GM23338 (cell line): Measurements from ENCODE around the gene ASTL. TPM values are rescaled to one million over a fixed set of nuclear protein-coding genes. Genes with fewer than 3 reads are reported as not detected.

Source experiments
- ATAC-seq: fragments of 200-7000 bp; cut with Tn5 transposase; 3 replicates; pipeline ENCODE4 v1.9.1; 2020
- DNase-seq: peaks from one replicate; pipeline ENCODE4 v3.0.0-alpha.2; 2015; ENCODE audit warnings: low spot score
- H2AFZ ChIP-seq: fragments of 200-600 bp; sonication (generic); 2 replicates; pipeline ENCODE4 v1.8.0; 2016; ENCODE audit warnings: antibody characterized with exemption, mild to moderate bottlenecking, moderate library complexity
- H3F3A ChIP-seq: fragments of 200-600 bp; sonication (generic); replicated peaks from 2 replicates; pipeline ENCODE4 v1.8.0; 2017; ENCODE audit warnings: antibody characterized with exemption, mixed run types, low read depth
- H3K27ac ChIP-seq: fragments of 200-600 bp; sonication (generic); 2 replicates; pipeline ENCODE4 v1.6.1; 2016; ENCODE audit warnings: low read depth
- H3K27me3 ChIP-seq: fragments of 200-600 bp; sonication (generic); 2 replicates; pipeline ENCODE4 v1.8.0; 2016; ENCODE audit warnings: mild to moderate bottlenecking, mixed run types, moderate library complexity; ENCODE audit not compliant: insufficient read depth
- H3K36me3 ChIP-seq: fragments of 200-600 bp; sonication (generic); 2 replicates; pipeline ENCODE4 v1.8.0; 2016; ENCODE audit warnings: mild to moderate bottlenecking; ENCODE audit not compliant: insufficient read depth
- H3K4me1 ChIP-seq: fragments of 200-600 bp; sonication (generic); 2 replicates; pipeline ENCODE4 v1.8.0; 2016; ENCODE audit warnings: mild to moderate bottlenecking, moderate library complexity; ENCODE audit not compliant: insufficient read depth
- H3K4me2 ChIP-seq: fragments of 200-600 bp; sonication (generic); 2 replicates; pipeline ENCODE4 v1.7.1; 2017; ENCODE audit warnings: mixed run types
- H3K4me3 ChIP-seq: fragments of 200-600 bp; sonication (generic); 2 replicates; pipeline ENCODE4 v1.6.1; 2016; ENCODE audit warnings: mixed run types
- H3K79me2 ChIP-seq: fragments of 200-600 bp; sonication (generic); replicated peaks from 2 replicates; pipeline ENCODE4 v1.8.0; 2017; ENCODE audit warnings: mild to moderate bottlenecking; ENCODE audit not compliant: insufficient read depth
- H3K9me2 ChIP-seq: fragments of 200-600 bp; sonication (generic); 2 replicates; pipeline ENCODE4 v1.8.0; 2017; ENCODE audit not compliant: insufficient read depth
- H4K20me1 ChIP-seq: fragments of 200-600 bp; sonication (generic); replicated peaks from 2 replicates; pipeline ENCODE4 v1.8.0; 2017; ENCODE audit warnings: mild to moderate bottlenecking; ENCODE audit not compliant: insufficient read depth
- H3K27ac Mint-ChIP-seq: 2 replicates; pipeline ENCODE4 v1.8.0; 2020; ENCODE audit warnings: inconsistent platforms, mild to moderate bottlenecking, moderate library complexity, mixed read lengths
- H3K27me3 Mint-ChIP-seq: 3 replicates; pipeline ENCODE4 v1.8.0; 2022; ENCODE audit warnings: low read depth, mild to moderate bottlenecking, moderate library complexity, mixed read lengths, inconsistent platforms; ENCODE audit not compliant: insufficient read depth, poor library complexity
- H3K36me3 Mint-ChIP-seq: 3 replicates; pipeline ENCODE4 v1.8.0; 2021; ENCODE audit warnings: low read depth, mild to moderate bottlenecking, inconsistent platforms, moderate library complexity, mixed read lengths
- H3K4me1 Mint-ChIP-seq: 3 replicates; pipeline ENCODE4 v1.8.0; 2020; ENCODE audit warnings: mild to moderate bottlenecking, inconsistent platforms, mixed read lengths
- H3K4me3 Mint-ChIP-seq: 3 replicates; pipeline ENCODE4 v1.8.0; 2021; ENCODE audit warnings: moderate library complexity, mild to moderate bottlenecking, inconsistent platforms, mixed read lengths
- H3K9me3 Mint-ChIP-seq: 3 replicates; pipeline ENCODE4 v1.8.0; 2020; ENCODE audit warnings: moderate library complexity, mild to moderate bottlenecking, inconsistent platforms, mixed read lengths
- CREB1 ChIP-seq: fragments of 250-450 bp; sonication (Bioruptor Pico); IDR thresholded peaks from 2 replicates; pipeline ENCODE4 v1.5.0; 2020; ENCODE audit warnings: low read depth, mild to moderate bottlenecking, moderate library complexity
- CTCF ChIP-seq, 2 experiments: fragments of 200-600 bp in 1 of 2; sonication (generic) in 1 of 2; conservative IDR thresholded peaks; 2 replicates each; pipeline versions ENCODE4 v1.5.1 to v1.6.1; 2016 to 2017; ENCODE audit warnings: antibody characterized with exemption in 2 of 2, low read depth in 2 of 2, mild to moderate bottlenecking in 2 of 2, moderate library complexity in 1 of 2
- ETS1 ChIP-seq: IDR thresholded peaks from 2 replicates; pipeline ENCODE4 v1.6.1; 2016; ENCODE audit warnings: antibody characterized with exemption
- EZH2phosphoT487 ChIP-seq: fragments of 200-600 bp; sonication (generic); IDR thresholded peaks from one replicate; pipeline ENCODE4 v1.8.1; 2018; ENCODE audit warnings: antibody characterized with exemption; ENCODE audit not compliant: unreplicated experiment
- JUNB ChIP-seq: IDR thresholded peaks from one replicate; pipeline ENCODE4 v1.6.1; 2016; ENCODE audit warnings: antibody characterized with exemption; ENCODE audit not compliant: unreplicated experiment
- NANOG ChIP-seq: IDR thresholded peaks from 2 replicates; pipeline ENCODE4 v1.6.1; 2016; ENCODE audit warnings: antibody characterized with exemption, borderline replicate concordance
- POLR2AphosphoS5 ChIP-seq: IDR thresholded peaks from 2 replicates; pipeline ENCODE4 v1.6.1; 2016; ENCODE audit warnings: antibody characterized with exemption, low read depth
- REST ChIP-seq: IDR thresholded peaks from one replicate; pipeline ENCODE4 v1.6.1; 2018; ENCODE audit warnings: antibody characterized with exemption; ENCODE audit not compliant: unreplicated experiment
- STAT1 ChIP-seq: IDR thresholded peaks from one replicate; pipeline ENCODE4 v1.6.1; 2016; ENCODE audit warnings: antibody characterized with exemption; ENCODE audit not compliant: unreplicated experiment
- ZNF114 ChIP-seq: fragments of 250-450 bp; sonication (Bioruptor Pico); IDR thresholded peaks from 2 replicates; pipeline ENCODE4 v1.5.0; 2020; ENCODE audit warnings: mild to moderate bottlenecking, moderate library complexity
- ZNF331 ChIP-seq: fragments of 250-450 bp; sonication (Bioruptor Pico); IDR thresholded peaks from 2 replicates; pipeline ENCODE4 v1.5.0; 2020; ENCODE audit warnings: low read depth, mild to moderate bottlenecking, moderate library complexity
- ZNF462 ChIP-seq: fragments of 250-450 bp; sonication (Bioruptor Pico); IDR thresholded peaks from 2 replicates; pipeline ENCODE4 v1.5.0; 2020; ENCODE audit warnings: mild to moderate bottlenecking, moderate library complexity
- polyA plus RNA-seq: library from polyadenylated mRNA; unstranded; fragments of >200 nt; fragmentation: Nextera tagmentation; extraction: Ambion mirVana; gene quantifications from 2 replicates; pipeline ENCODE4 v1.2.1, GENCODE V29; 2016
- total RNA-seq: library from RNA; depleted of rRNA; stranded (reverse); fragments of >200 nt; shearing (Covaris generic); gene quantifications from 2 replicates; pipeline ENCODE4 v1.2.3, GENCODE V29; 2014

Gene ASTL
- total and polyA plus RNA-seq, 2 experiments from 2014 or later = 0.23 TPM; not detected in 1

- Histone ChIP-seq H3K9me2 (no peaks in the 10 kb centered on the region), H2AFZ (no peak overlapping the region), H3K4me2 (no peak overlapping the region), H3K36me3 (no peaks in the 10 kb centered on the region), H4K20me1 (no peaks in the 10 kb centered on the region), H3F3A (no peaks in the 10 kb centered on the region), H3K4me1 (no peaks in the 10 kb centered on the region; the same call in 1 of the 2 replicates), H3K79me2 (no peaks in the 10 kb centered on the region), H3K27me3 (no peaks in the 10 kb centered on the region), H3K27ac (no peak overlapping the region), H3K4me3 (no peak overlapping the region)
- ATAC-seq (no peak), DNase-seq (no peak)
- Mint-ChIP-seq H3K4me1 (peaks cover 13% of the 10 kb centered on the region), H3K4me3 (no peak overlapping the region), H3K9me3 (no peaks in the 10 kb centered on the region), H3K36me3 (no peaks in the 10 kb centered on the region; the same call in 2 of the 3 replicates), H3K27ac (no peak overlapping the region), H3K27me3 (peaks cover 3% of the 10 kb centered on the region)
- TF ChIP-seq JUNB = no peak
- TF ChIP-seq ZNF114 (CRISPR knock-in tag) = no peak
- no peak for TF ChIP-seq CREB1 (CRISPR knock-in tag)
- no peak for TF ChIP-seq ZNF462 (CRISPR knock-in tag)
- TF ChIP-seq ETS1 = no peak
- no peak for TF ChIP-seq POLR2AphosphoS5
- no peak for TF ChIP-seq ZNF331 (CRISPR knock-in tag)
- TF ChIP-seq CTCF (conservative IDR thresholded peaks at IDR 0.05; ENCODE audit: low read depth in 2 of 2) = no peak
- no peak for TF ChIP-seq REST
- no peak for TF ChIP-seq NANOG
- TF ChIP-seq EZH2phosphoT487 = no peak
- no peak for TF ChIP-seq STAT1
Measured at GRCh38 chr2:96085541-96086355, 52.6 kb downstream of the ASTL start.
